ENCODE results near the gene BICC1.

The BICC1 gene

DNA sequence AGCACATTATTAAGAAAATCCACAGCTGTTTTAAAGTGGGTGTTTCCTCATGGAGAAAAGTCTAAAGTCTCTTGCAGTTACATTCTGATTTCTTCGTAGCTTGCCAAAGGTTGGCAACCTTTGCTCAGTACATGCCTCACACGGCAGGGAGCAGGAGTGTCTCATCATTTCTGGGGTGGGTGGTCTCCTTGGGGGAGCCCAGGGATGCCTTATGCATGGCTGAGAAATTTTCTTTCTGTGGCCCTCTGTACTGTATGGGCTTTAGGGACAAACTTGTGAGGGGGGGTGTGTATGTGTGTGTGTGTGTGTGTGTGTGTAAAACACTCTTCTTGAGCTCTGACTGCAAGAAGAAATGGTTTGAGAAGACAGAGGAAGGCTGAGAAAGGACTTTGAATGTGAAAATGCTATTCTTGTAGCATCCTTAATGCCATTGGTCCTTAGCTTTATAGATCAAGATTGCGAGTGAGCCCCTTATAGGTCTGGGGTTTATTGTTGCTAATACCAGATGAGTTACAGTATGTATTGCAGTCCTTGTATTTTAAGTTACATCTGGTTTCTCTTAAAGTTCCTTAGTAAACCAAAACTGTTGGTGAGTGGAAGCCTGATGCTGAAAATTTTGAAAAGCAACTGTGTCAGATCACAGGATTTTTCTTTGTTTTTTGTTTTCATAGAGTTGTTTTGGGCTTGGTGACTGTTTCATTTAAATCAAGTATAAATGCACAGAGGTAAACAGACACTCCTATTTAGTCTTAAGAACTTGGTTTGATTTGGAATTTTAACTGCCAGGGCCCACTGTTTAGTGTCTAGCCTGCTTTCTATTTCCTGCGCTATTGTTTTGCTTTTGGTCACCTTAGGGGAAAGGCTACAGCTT, 242.0 kb downstream of the BICC1 start:
- no peak for DNase-seq

DNA sequence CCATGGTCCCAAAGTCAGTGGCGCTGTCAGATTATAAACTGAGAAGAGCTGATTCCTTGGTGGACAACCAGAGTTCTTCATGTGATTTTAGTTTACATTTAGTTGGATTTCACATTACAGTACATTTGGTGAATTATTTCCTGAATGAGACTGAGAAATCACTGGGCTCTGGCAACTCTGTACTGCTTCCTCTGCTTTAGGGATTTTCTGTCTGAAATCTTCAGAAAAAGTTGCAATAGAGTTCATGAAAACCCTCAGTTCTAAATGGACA, 242.6 kb downstream of the BICC1 start:
- no peak for DNase-seq

- no peak for DNase-seq
Measured at GRCh38 chr10:58755677-58756076, 243.0 kb downstream of the BICC1 start.

GRCh38 chr10:58756130-58756719, 243.6 kb downstream of the BICC1 start:
- no peak for DNase-seq

GRCh38 chr10:58757352-58758065, 244.8 kb downstream of the BICC1 start:
- no peak for DNase-seq

GRCh38 chr10:58758321-58758720, 245.6 kb downstream of the BICC1 start:
- no peak for DNase-seq

GRCh38 chr10:58764087-58764747, 251.5 kb downstream of the BICC1 start:
- no peak for DNase-seq

- no peak for DNase-seq
Measured at GRCh38 chr10:58765910-58766309, 253.2 kb downstream of the BICC1 start.

DNA sequence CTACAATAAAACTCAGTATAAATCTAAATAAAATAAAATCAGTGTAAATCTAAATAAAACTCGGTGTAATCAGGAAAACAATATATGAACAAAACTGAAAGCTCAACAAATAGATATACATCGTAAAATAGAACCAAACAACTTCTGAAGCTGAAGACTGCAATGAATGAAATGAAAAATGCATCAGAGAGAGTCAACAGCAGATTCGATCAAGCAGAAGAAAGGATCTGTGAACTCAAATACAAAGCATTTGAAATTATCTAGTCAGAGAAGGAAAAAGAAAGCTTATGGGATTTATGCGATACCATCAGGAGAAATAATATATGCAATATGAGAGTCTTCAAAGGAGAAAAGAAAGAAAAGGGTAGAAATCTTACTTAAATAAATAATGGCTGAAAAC, 255.0 kb downstream of the BICC1 start:
- no peak for DNase-seq

- DNase-seq: no peak
Measured at GRCh38 chr10:58771863-58772262, 259.2 kb downstream of the BICC1 start.

- DNase-seq: no peak
Measured at GRCh38 chr10:58772758-58773157, 260.1 kb downstream of the BICC1 start.

GRCh38 chr10:58773341-58773740, 260.7 kb downstream of the BICC1 start:
- DNase-seq: no peak

- DNase-seq: no peak
Measured at GRCh38 chr10:58773944-58774343, 261.3 kb downstream of the BICC1 start.

- no peak for DNase-seq
Measured at GRCh38 chr10:58775960-58776567, 263.4 kb downstream of the BICC1 start.

GRCh38 chr10:58776568-58777318, 264.1 kb downstream of the BICC1 start:
- no peak for DNase-seq

DNA sequence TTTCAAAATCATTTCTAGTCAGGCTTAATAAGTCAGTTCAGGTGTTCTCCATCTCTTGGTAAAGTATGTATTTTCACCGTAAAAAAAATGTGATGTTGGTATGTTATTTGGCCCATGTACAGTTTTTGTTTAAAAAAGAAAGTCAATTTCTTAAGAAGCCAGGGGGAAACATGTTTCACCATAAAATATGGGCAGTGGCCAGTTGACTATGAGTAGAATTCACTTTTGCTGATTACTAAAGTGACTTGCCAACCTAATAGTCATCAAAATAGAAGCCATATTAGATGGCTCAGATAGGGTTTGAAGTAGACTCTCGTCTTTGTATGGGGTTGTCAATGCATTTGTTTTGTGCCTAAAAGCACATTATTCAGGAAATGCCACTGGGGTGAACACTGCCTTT, 266.3 kb downstream of the BICC1 start:
- DNase-seq: no peak

DNA sequence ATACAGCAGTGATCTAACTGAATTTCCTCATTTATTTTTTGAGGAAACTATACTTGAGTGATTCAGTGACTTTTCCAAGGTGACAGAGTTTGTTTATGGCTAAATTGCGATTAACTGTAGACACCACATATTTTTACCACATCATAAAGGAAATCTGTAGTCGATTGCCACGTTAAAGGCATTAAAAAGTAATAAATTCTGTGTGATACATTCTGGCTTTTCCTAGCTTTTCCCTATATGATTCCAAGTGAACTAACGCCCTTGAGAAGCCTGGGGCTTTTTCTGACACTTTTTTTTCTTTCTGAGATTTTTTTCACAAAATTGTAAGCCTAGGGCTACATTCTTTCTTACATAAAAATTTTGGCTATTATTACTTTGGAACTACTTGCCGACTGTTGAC, 266.9 kb downstream of the BICC1 start:
- DNase-seq: no peak

GRCh38 chr10:58780476-58780875, 267.8 kb downstream of the BICC1 start:
- no peak for DNase-seq

DNA sequence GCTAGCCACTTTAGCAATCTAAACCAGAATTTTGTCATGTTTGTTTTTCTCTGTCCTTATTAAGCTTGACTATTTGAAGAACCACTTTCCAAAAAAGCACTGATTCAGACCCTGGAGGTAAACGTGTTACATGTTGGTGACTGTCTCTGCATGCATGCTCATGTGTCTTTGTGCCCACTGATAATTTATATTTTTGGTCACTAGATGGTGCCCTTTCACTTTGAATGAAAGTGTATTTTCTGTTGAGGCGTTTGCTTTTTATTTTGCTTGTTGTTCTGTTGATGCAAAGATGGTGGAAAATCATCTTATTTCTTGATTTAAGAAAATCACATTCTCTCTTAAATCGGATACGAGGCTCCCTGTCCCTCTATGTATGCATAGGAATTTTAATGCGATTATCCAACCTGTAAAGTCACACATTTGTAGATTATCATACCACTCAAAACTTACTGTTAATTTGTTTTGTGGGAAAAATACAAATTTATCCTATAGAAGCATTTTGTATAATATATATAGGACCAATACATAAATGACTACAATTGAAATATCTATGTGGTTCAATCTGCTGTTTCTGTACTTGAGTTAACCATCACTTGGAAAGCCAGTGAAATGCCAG, 269.3 kb downstream of the BICC1 start:
- no peak for DNase-seq

DNA sequence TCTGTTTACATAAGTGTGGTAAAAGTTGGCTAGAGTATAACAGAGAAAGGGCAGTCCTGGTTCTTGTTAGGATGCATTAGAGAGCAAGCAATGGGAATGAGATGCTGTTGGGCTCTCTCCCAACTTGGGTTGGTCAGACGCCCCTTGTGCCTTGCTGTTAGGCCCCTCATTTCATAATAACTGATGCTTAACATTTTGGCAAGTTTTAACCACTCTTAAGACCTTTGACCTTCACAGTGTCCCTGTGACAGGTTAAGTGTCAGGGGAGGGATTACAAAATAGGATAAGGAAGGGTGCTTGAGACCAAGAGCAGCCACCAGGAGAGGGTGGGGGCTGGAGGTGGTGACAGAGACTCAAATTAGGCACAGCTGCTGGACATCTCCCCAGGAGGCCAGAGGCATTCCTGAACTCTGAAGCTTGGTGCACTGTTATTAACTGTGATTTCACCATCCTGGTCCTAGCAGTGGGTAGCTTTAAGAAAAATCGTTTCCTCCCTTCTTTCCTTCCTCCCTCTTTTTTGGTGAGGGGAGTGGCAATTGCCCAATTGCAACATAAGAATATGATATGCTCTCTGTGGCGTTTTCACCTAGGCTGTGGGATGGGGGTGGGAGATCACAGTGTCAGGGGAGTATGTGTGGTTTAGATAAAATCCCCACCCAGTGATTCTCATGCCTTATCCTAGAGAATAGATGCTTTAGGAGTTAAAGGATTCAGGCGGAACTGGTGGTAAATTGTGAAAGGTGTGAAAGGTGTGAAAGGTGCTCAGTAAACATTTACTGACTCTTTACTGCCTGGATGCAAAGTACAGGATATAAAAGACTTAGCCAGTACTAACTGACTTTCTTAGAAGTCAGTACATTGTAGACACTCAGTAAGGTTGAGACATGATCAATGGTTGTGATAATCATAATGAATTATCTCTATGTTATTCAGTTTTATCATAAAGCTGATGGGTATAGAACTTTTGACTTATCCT, 270.5 kb downstream of the BICC1 start:
- no peak for DNase-seq

GRCh38 chr10:58784361-58784760, 271.7 kb downstream of the BICC1 start:
- no peak for DNase-seq

Data from stimulated activated CD4-positive, alpha-beta T cell treated with anti-CD3 and anti-CD28 coated beads, Interleukin-2, amount 100 ng/mL, for 48 hours (primary cell).